T-helper 2 cell treated with Interferon-gamma antibody and Interleukin-4, amounts not matched to agents 100 ng/mL and 5 ng/mL, for 36 hours (primary cell): Measurements from ENCODE around the gene TCF25. TPM values are rescaled to one million over a fixed set of nuclear protein-coding genes. Genes with fewer than 3 reads are reported as not detected.

ENCODE experiments used
- intact Hi-C: fragments of 100-400 bp; cut with micrococcal nuclease; formaldehyde crosslinking; loops from one replicate; pipeline ENCODE4 v1.15.1; 2023
- total RNA-seq: library from RNA; stranded (reverse); gene quantifications from 2 replicates; pipeline ENCODE4 v1.2.3, GENCODE V29; 2022

Gene TCF25
- total RNA-seq, 1 donor from 2014 or later, result 234 TPM

GRCh38 chr16:89843409-89844350 is 29.7 kb upstream of the TCF25 start:
- intact Hi-C loops, result no loop called here

- intact Hi-C loops, result no loop called here
These were observed 28.6 kb upstream of the TCF25 start for GRCh38 chr16:89844739-89845339.

GRCh38 chr16:89845417-89845816 is 28.0 kb upstream of the TCF25 start:
- intact Hi-C loops, result no loop called here

- intact Hi-C loops, result no loop called here
These were observed 26.1 kb upstream of the TCF25 start for GRCh38 chr16:89847051-89847939.

GRCh38 chr16:89847940-89848297 is 25.5 kb upstream of the TCF25 start:
- intact Hi-C loops, result no loop called here

- intact Hi-C loops, result no loop called here
These were observed 24.4 kb upstream of the TCF25 start for GRCh38 chr16:89848974-89849373.

- intact Hi-C loops, result no loop called here
These were observed 19.9 kb upstream of the TCF25 start for GRCh38 chr16:89853306-89853993.

- intact Hi-C loops, result no loop called here
These were observed 18.0 kb upstream of the TCF25 start for GRCh38 chr16:89855301-89855945.

- intact Hi-C loops, result no loop called here
These were observed 17.4 kb upstream of the TCF25 start for GRCh38 chr16:89855986-89856385.

- intact Hi-C loops, result no loop called here
These were observed 14.3 kb upstream of the TCF25 start for GRCh38 chr16:89858973-89859614.

- intact Hi-C loops, result loop anchor here (10.0 kb wide), 1 partner anchor 295 kb away; the partner anchor contains the start of gene RPL13
These were observed 13.8 kb upstream of the TCF25 start for GRCh38 chr16:89859615-89860007.

- intact Hi-C loops, result loop anchor here (1.0 to 10.0 kb wide), 4 partner anchors 11 to 296 kb away; partner anchors contain the start of genes FANCA and RPL13
These were observed 12.6 kb upstream of the TCF25 start for GRCh38 chr16:89860747-89861304.

- intact Hi-C loops, result loop anchor here (1.0 to 10.0 kb wide), 4 partner anchors 11 to 297 kb away; partner anchors contain the start of genes FANCA and RPL13
These were observed 11.7 kb upstream of the TCF25 start for GRCh38 chr16:89861648-89862047.

GRCh38 chr16:89862732-89863131 is 10.7 kb upstream of the TCF25 start:
- intact Hi-C loops, result loop anchor here (10.0 kb wide), 1 partner anchor 298 kb away; the partner anchor contains the start of gene RPL13

GRCh38 chr16:89863741-89864526 is 9.5 kb upstream of the TCF25 start:
- intact Hi-C loops, result loop anchor here (10.0 kb wide), 1 partner anchor 299 kb away; the partner anchor contains the start of gene RPL13

GRCh38 chr16:89864527-89864820 is 8.9 kb upstream of the TCF25 start:
- intact Hi-C loops, result loop anchor here (10.0 kb wide), 1 partner anchor 300 kb away; the partner anchor contains the start of gene RPL13

- intact Hi-C loops, result loop anchor here (10.0 kb wide), 1 partner anchor 303 kb away; the partner anchor contains the start of gene RPL13
These were observed 5.5 kb upstream of the TCF25 start for GRCh38 chr16:89867918-89868317.

- intact Hi-C loops, result loop anchor here (5.0 to 10.0 kb wide), 4 partner anchors 148 to 753 kb away; partner anchors contain the start of genes RPL13, VPS9D1 and ZNF276
These were observed 3.5 kb upstream of the TCF25 start for GRCh38 chr16:89869911-89870310.
